Heart left ventricle (tissue), 13 donors: Measurements from ENCODE around the gene ROCK2.

Source experiments
- CTCF ChIP-seq, 12 donors: fragments of 200-600 bp; sonication (generic) in 4 of 12; IDR thresholded peaks; one replicate each; pipeline versions ENCODE4 v1.5.0 to v1.8.0; 2018 to 2022; ENCODE audit warnings: antibody characterized with exemption in 12 of 12, mild to moderate bottlenecking in 5 of 12
- POLR2A ChIP-seq, 2 donors: fragments of 450-650 bp; IDR thresholded peaks; one replicate each; pipeline ENCODE4 v1.6.1; 2017; ENCODE audit warnings: antibody characterized with exemption in 2 of 2, mild to moderate bottlenecking in 2 of 2, moderate library complexity in 2 of 2
- donor health status: ischemic (EF 13 %, LVEDD 7.1; RV severe dilation, severe dysfunction).
- donor health status: DM: no; HTN: yes; CAD: no.
- donor health status: DM: no; HTN: no; CAD: no.
- donor health status: ischemic (EF 25% LVEDD 6.9; RV normal size, moderate dysfunction).
- donor health status: ischemic (EF 25% LVEDD 5.7; RV mildly dilated, moderate dysfunction).
- donor health status: ischemic (EF 35%, LVEDD 5.7; RV mildly dilated, moderate dysfunction).
- donor health status: nonischemic (EF 11% LVEDD 7.7; RV severe dilation, severe dysfunction).
- donor health status: DM: yes; HTN: yes; CAD: no.
- donor health status: PGD.
- donor health status: ischemic (EF 29% LVEDD 5.4; RV normal size, mild dysfunction).
- donor health status: nonischemic (EF 23%, LVEDD 6.1; RV moderate dilation, normal function).

- TF ChIP-seq CTCF (IDR thresholded peaks at IDR 0.05), result no peak
- no peak for TF ChIP-seq POLR2A (IDR thresholded peaks at IDR 0.05)
Measured at GRCh38 chr2:11244091-11244826, 100.2 kb downstream of the ROCK2 start.
